H1 (cell line): ENCODE data around the gene EGFLAM. TPM values are rescaled to one million over a fixed set of nuclear protein-coding genes. Genes with fewer than 3 reads are reported as not detected.
A peak's percentile ranks its signal among the peaks of the same experiment; 100 is the strongest.

Source experiments
- CTCF ChIA-PET: fragments of 300-600 bp; sonication (Branson Sonifier 250); formaldehyde crosslinking; loops from one replicate; lab custom pipeline; 2021; ENCODE audit not compliant: partially characterized antibody; lab: Charles Lee
- POLR2A ChIA-PET: fragments of 300-600 bp; sonication (Branson Sonifier 250); formaldehyde crosslinking; loops from one replicate; lab custom pipeline; 2021; ENCODE audit warnings: inconsistent platforms; ENCODE audit not compliant: partially characterized antibody; lab: Charles Lee
- DNase-seq, 2 experiments: peaks; one replicate each; pipeline versions ENCODE4 v3.0.0 to v3.0.0-alpha.2; 2010 to 2022; ENCODE audit warnings: low spot score in 2 of 2, low read depth in 1 of 2, mixed read lengths in 1 of 2
- FAIRE-seq: peaks from 2 replicates; lab custom pipeline; 2011; peaks lifted over from hg19 to GRCh38; lab: Jason Lieb, UNC
- H2AFZ ChIP-seq: 2 replicates; pipeline ENCODE4 v1.8.1; 2012; ENCODE audit warnings: low read length, inconsistent platforms
- H2AK5ac ChIP-seq: 2 replicates; pipeline ENCODE4 v1.6.1; 2013; ENCODE audit warnings: low read depth, low read length
- H2BK120ac ChIP-seq: replicated peaks from 2 replicates; pipeline ENCODE3; 2013; ENCODE audit warnings: low read depth, low read length, inconsistent platforms
- H2BK12ac ChIP-seq: 2 replicates; pipeline ENCODE4 v1.6.1; 2013; ENCODE audit warnings: low read depth, low read length
- H2BK15ac ChIP-seq: 2 replicates; pipeline ENCODE4 v1.6.1; 2013; ENCODE audit warnings: low read length
- H2BK20ac ChIP-seq: 2 replicates; pipeline ENCODE4 v1.6.1; 2013; ENCODE audit warnings: low read length
- H2BK5ac ChIP-seq: 2 replicates; pipeline ENCODE4 v1.6.1; 2013; ENCODE audit warnings: low read depth, low read length
- H3K14ac ChIP-seq: 2 replicates; pipeline ENCODE4 v1.6.1; 2013; ENCODE audit warnings: inconsistent platforms; ENCODE audit not compliant: insufficient read length
- H3K18ac ChIP-seq: 2 replicates; pipeline ENCODE4 v1.6.1; 2013; ENCODE audit warnings: low read length; ENCODE audit errors: extremely low read depth
- H3K23ac ChIP-seq: 2 replicates; pipeline ENCODE4 v1.6.1; 2013; ENCODE audit warnings: inconsistent platforms; ENCODE audit not compliant: insufficient read length
- H3K23me2 ChIP-seq: 2 replicates; pipeline ENCODE4 v1.6.1; 2013; ENCODE audit warnings: low read depth, low read length
- H3K27ac ChIP-seq: 2 replicates; pipeline ENCODE4 v1.6.1; 2011; ENCODE audit warnings: low read depth, low read length, inconsistent platforms
- H3K27me3 ChIP-seq, 4 experiments: replicated peaks in 1 of 4; 1 replicate in 1 of 4; 2 replicates in 3 of 4; pipeline versions ENCODE4 v1.6.1 to v1.8.1; 2011 to 2013; ENCODE audit warnings: low read length in 3 of 4, mild to moderate bottlenecking in 3 of 4, inconsistent platforms in 2 of 4, mixed read lengths in 2 of 4, moderate library complexity in 1 of 4; ENCODE audit not compliant: control insufficient read depth in 3 of 4, insufficient read depth in 3 of 4; ENCODE audit errors: extremely low read depth in 1 of 4
- H3K36me3 ChIP-seq, 4 experiments: 2 replicates each; pipeline versions ENCODE4 v1.6.1 to v1.8.1; 2011 to 2013; ENCODE audit warnings: mild to moderate bottlenecking in 4 of 4, low read length in 3 of 4, moderate library complexity in 2 of 4, control low read depth in 1 of 4, inconsistent platforms in 1 of 4; ENCODE audit not compliant: insufficient read depth in 4 of 4, control insufficient read depth in 2 of 4
- H3K4ac ChIP-seq: replicated peaks from 2 replicates; pipeline ENCODE3; 2013; ENCODE audit warnings: low read length, low read depth, mixed read lengths, inconsistent platforms; ENCODE audit not compliant: insufficient read length
- H3K4me1 ChIP-seq, 4 experiments: replicated peaks in 1 of 4; 1 replicate in 1 of 4; 2 replicates in 3 of 4; pipeline versions ENCODE4 v1.6.1 to v1.8.1; 2011 to 2013; ENCODE audit warnings: low read length in 3 of 4, inconsistent platforms in 2 of 4, mixed read lengths in 1 of 4; ENCODE audit not compliant: insufficient read depth in 4 of 4, control insufficient read depth in 3 of 4
- H3K4me2 ChIP-seq, 2 experiments: 2 replicates each; pipeline versions ENCODE4 v1.6.1 to v1.8.1; 2011 to 2013; ENCODE audit warnings: low read depth in 2 of 2, low read length in 2 of 2, control low read depth in 1 of 2, inconsistent platforms in 1 of 2, mild to moderate bottlenecking in 1 of 2; ENCODE audit not compliant: insufficient read depth in 1 of 2
- H3K4me3 ChIP-seq, 4 experiments: fragments of 200-600, 300-600 bp in 1 of 4; sonication (generic), shearing (Covaris generic), sonication (Bioruptor Twin) in 1 of 4; 2 replicates each; pipeline versions ENCODE4 v1.5.1 to v1.8.1; 2011 to 2016; ENCODE audit warnings: low read length in 4 of 4, low read depth in 3 of 4, control low read depth in 2 of 4, inconsistent platforms in 2 of 4, mild to moderate bottlenecking in 2 of 4, mixed read lengths in 1 of 4, moderate library complexity in 1 of 4; ENCODE audit not compliant: insufficient read depth in 2 of 4; ENCODE audit errors: extremely low read depth in 1 of 4
- H3K56ac ChIP-seq: replicated peaks from 2 replicates; pipeline ENCODE3; 2013; ENCODE audit warnings: low read depth, mild to moderate bottlenecking, mixed read lengths, low read length, inconsistent platforms; ENCODE audit not compliant: insufficient read length
- H3K79me1 ChIP-seq: 2 replicates; pipeline ENCODE4 v1.6.1; 2013; ENCODE audit warnings: low read depth, low read length, control low read depth
- H3K79me2 ChIP-seq, 2 experiments: 2 replicates each; pipeline versions ENCODE4 v1.6.1 to v1.8.1; 2012 to 2013; ENCODE audit warnings: low read length in 2 of 2, mild to moderate bottlenecking in 2 of 2, inconsistent platforms in 1 of 2; ENCODE audit not compliant: insufficient read depth in 2 of 2, control insufficient read depth in 1 of 2
- H3K9ac ChIP-seq, 4 experiments: replicated peaks in 1 of 4; 1 replicate in 1 of 4; 2 replicates in 3 of 4; pipeline versions ENCODE4 v1.6.1 to v1.8.1; 2011 to 2013; ENCODE audit warnings: low read depth in 3 of 4, low read length in 3 of 4, control low read depth in 2 of 4, mild to moderate bottlenecking in 2 of 4, moderate library complexity in 2 of 4, inconsistent platforms in 1 of 4; ENCODE audit errors: extremely low read depth in 1 of 4
- H3K9me3 ChIP-seq, 2 experiments: 2 replicates each; pipeline versions ENCODE4 v1.6.1 to v1.8.1; 2012 to 2013; ENCODE audit warnings: mild to moderate bottlenecking in 2 of 2, moderate library complexity in 2 of 2, control low read depth in 1 of 2, inconsistent platforms in 1 of 2, low read depth in 1 of 2, low read length in 1 of 2, mixed read lengths in 1 of 2; ENCODE audit not compliant: insufficient read depth in 2 of 2
- H4K20me1 ChIP-seq, 2 experiments: replicated peaks in 1 of 2; 2 replicates each; pipeline versions ENCODE3 to v1.8.1; 2011 to 2013; ENCODE audit warnings: inconsistent platforms in 2 of 2, low read length in 2 of 2, mild to moderate bottlenecking in 1 of 2; ENCODE audit not compliant: insufficient read depth in 2 of 2, control insufficient read depth in 1 of 2
- H4K5ac ChIP-seq: 2 replicates; pipeline ENCODE4 v1.6.1; 2013; ENCODE audit warnings: low read length, low read depth, mixed read lengths, inconsistent platforms; ENCODE audit not compliant: insufficient read length
- H4K8ac ChIP-seq: 2 replicates; pipeline ENCODE4 v1.8.0; 2013; ENCODE audit warnings: mild to moderate bottlenecking, moderate library complexity, low read length, inconsistent platforms; ENCODE audit not compliant: insufficient read depth; ENCODE audit errors: extremely low read depth
- H4K91ac ChIP-seq: replicated peaks from 2 replicates; pipeline ENCODE3; 2013; ENCODE audit warnings: low read length, mixed read lengths, inconsistent platforms; ENCODE audit not compliant: insufficient read length
- ASH2L ChIP-seq: fragments of 200-600, 300-600 bp; sonication (generic); IDR thresholded peaks from one replicate; pipeline ENCODE4 v1.7.1; 2017; ENCODE audit warnings: low read length
- CEBPB ChIP-seq: IDR thresholded peaks from 2 replicates; pipeline ENCODE4 v1.6.1; 2012; ENCODE audit warnings: low read depth, low read length
- CTBP2 ChIP-seq: IDR thresholded peaks from 2 replicates; pipeline ENCODE4 v1.7.0; 2011; ENCODE audit warnings: borderline replicate concordance, mild to moderate bottlenecking, moderate library complexity, mixed read lengths, low read length; ENCODE audit not compliant: insufficient read depth, insufficient read length
- EP300 ChIP-seq, 2 experiments: IDR thresholded peaks; 1 replicate in 1 of 2; 2 replicates in 1 of 2; pipeline ENCODE4 v1.6.1; 2011 to 2012; ENCODE audit warnings: low read depth in 2 of 2, low read length in 2 of 2, mild to moderate bottlenecking in 2 of 2, borderline replicate concordance in 1 of 2, inconsistent platforms in 1 of 2, moderate library complexity in 1 of 2
- EZH2 ChIP-seq: fragments of 200-600 bp; sonication (generic); IDR thresholded peaks from 2 replicates; pipeline ENCODE4 v1.7.1; 2012; ENCODE audit warnings: low read depth, mild to moderate bottlenecking, moderate library complexity, low read length, inconsistent platforms; ENCODE audit not compliant: severe bottlenecking
- GTF2F1 ChIP-seq: IDR thresholded peaks from 2 replicates; pipeline ENCODE4 v1.6.1; 2012; ENCODE audit warnings: low read depth, low read length, improper control_type of control experiment, borderline replicate concordance
- JUN ChIP-seq: IDR thresholded peaks from 2 replicates; pipeline ENCODE4 v1.6.1; 2011; ENCODE audit warnings: low read depth, mild to moderate bottlenecking, improper control_type of control experiment, low read length
- JUND ChIP-seq: IDR thresholded peaks from 2 replicates; pipeline ENCODE4 v1.6.1; 2011; ENCODE audit warnings: mild to moderate bottlenecking, improper control_type of control experiment, low read length
- RXRA ChIP-seq: IDR thresholded peaks from 2 replicates; pipeline ENCODE4 v1.6.1; 2011; ENCODE audit warnings: low read depth, mild to moderate bottlenecking, low read length, moderate library complexity; ENCODE audit not compliant: insufficient read depth
- SIN3A ChIP-seq, 2 experiments: IDR thresholded peaks in 1 of 2; conservative IDR thresholded peaks in 1 of 2; 2 replicates each; pipeline ENCODE4 v1.6.1; 2011 to 2012; ENCODE audit warnings: low read length in 2 of 2, improper control_type of control experiment in 1 of 2, low read depth in 1 of 2, mild to moderate bottlenecking in 1 of 2
- SP2 ChIP-seq: IDR thresholded peaks from 2 replicates; pipeline ENCODE4 v1.6.1; 2012; ENCODE audit warnings: mild to moderate bottlenecking, low read length, inconsistent platforms
- TAF7 ChIP-seq: optimal IDR thresholded peaks from 2 replicates; pipeline ENCODE3; 2011; ENCODE audit warnings: low read depth, mild to moderate bottlenecking, inconsistent platforms, low read length, moderate library complexity, borderline replicate concordance
- WGBS, 2 experiments: shearing (Covaris generic) in 1 of 2; methylation state at CpG; one replicate each; pipeline versions ENCODE4 v1.1.6 to v1.1.7; 2013 to 2015; ENCODE audit warnings: low lambda C conversion rate in 2 of 2, mixed read lengths in 2 of 2, inconsistent platforms in 1 of 2, low coverage in 1 of 2, missing lambda C conversion rate in 1 of 2; ENCODE audit not compliant: insufficient replicate concordance in 2 of 2, insufficient coverage in 1 of 2, insufficient read length in 1 of 2; ENCODE audit errors: extremely low coverage in 1 of 2, missing lambda C conversion rate in 1 of 2; 5-methylcytosine and 5-hydroxymethylcytosine counted together
- polyA plus RNA-seq, 7 experiments: library from polyadenylated mRNA; depleted of rRNA in 3 of 7; stranded (reverse) in 5 of 7; unstranded in 2 of 7; fragments of >200 nt in 5 of 7; fragments of 200-250 nt in 2 of 7; gene quantifications; 1 replicate in 5 of 7; 2 replicates in 1 of 7; 4 replicates in 1 of 7; pipeline versions ENCODE4 v1.2.1 to v1.2.3, GENCODE V29; 2011 to 2013; ENCODE audit warnings: missing spikeins in 2 of 7, mixed read lengths in 2 of 7
- total RNA-seq: library from RNA; stranded (reverse); fragmentation: NEBNext Ultra II Directional; extraction: Animal tissue kit (Norgen Biotek cat#: 25700); gene quantifications from 2 replicates; pipeline ENCODE4 v1.2.1, GENCODE V29; 2021

Gene EGFLAM
- total and polyA plus RNA-seq, 2 of the 8 experiments (the other 6 are each of a cell fraction or from before 2014, with no cell fraction given): 0.20 to 0.24 TPM

DNA sequence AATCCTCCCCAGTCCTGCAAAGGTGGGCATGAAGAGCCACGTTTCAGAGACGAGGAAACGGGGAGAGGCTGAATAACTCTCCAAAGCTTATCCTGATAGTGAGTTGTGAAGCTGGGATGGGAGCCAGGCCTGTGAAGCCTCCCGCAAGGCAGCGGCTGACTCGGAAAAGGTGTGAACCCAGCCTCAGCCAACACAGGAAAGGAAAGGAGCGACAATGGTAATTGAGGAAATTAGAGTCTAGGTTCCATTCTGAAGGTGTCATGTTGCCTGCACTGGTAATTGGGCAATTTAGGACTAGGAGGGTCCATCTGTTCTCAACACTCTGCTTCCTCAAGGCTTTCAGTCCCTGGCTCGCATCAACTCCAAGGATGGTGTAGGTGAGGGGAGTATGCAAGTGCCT, 214.6 kb downstream of the EGFLAM start:
- FAIRE-seq (no peak), DNase-seq (no peak)
- Histone ChIP-seq H3K23me2 (no peaks in the 10 kb centered on the region), H3K56ac (no peak overlapping the region), H3K9me3 (no peaks in the 10 kb centered on the region), H3K4me1 (peaks cover 0 to 5% (median under 1%) of the 10 kb centered on the region in 4 experiments; a peak in 2 of 7 replicates), H2BK12ac (no peak overlapping the region), H3K79me1 (no peaks in the 10 kb centered on the region), H4K8ac (no peak overlapping the region), H4K91ac (no peak overlapping the region), H2BK5ac (no peak overlapping the region), H2BK20ac (no peak overlapping the region), H3K27me3 (no peaks in the 10 kb centered on the region), H3K4me3 (no peak overlapping the region), H3K23ac (no peak overlapping the region), H2AK5ac (no peak overlapping the region), H3K14ac (no peak overlapping the region), H3K18ac (0 out of 2 replicates have a peak overlapping the region, but pooled peaks have one; percentile 13), H4K5ac (no peak overlapping the region), H3K4ac (no peak overlapping the region), H2BK15ac (no peak overlapping the region), H3K79me2 (no peaks in the 10 kb centered on the region), H4K20me1 (no peaks in the 10 kb centered on the region), H3K9ac (no peak overlapping the region), H2BK120ac (no peak overlapping the region), H2AFZ (no peak overlapping the region), H3K27ac (no peak overlapping the region)
- ChIA-PET CTCF (interaction anchor here (1.0 to 1.8 kb wide), 4 partner anchors 10 to 369 kb away, joined by 3 to 5 read pairs (median 4); no protein-coding TSS in a partner anchor), POLR2A (no interaction called here)
- 85% methylated on average over 8 of the region's 8 CpGs; no CpG with 5 or more reads in 1 of the 2 experiments for WGBS, 2 experiments
- TF ChIP-seq SIN3A (conservative IDR thresholded peaks at IDR 0.05 in 1 of 2, IDR thresholded peaks at IDR 0.05 in 1 of 2; ENCODE audit: low read depth in 1 of 2, low read length in 2 of 2): no peak
- no peak for TF ChIP-seq CEBPB
- no peak for TF ChIP-seq JUN
- no peak for TF ChIP-seq SP2
- TF ChIP-seq EZH2: no peak
- no peak for TF ChIP-seq TAF7
- TF ChIP-seq RXRA: no peak
- TF ChIP-seq GTF2F1: no peak
- no peak for TF ChIP-seq CTBP2
- TF ChIP-seq EP300 (IDR thresholded peaks at IDR 0.05; ENCODE audit: borderline replicate concordance in 1 of 2, low read depth in 2 of 2, low read length in 2 of 2): no peak
- TF ChIP-seq JUND: no peak
- no peak for TF ChIP-seq ASH2L
- TF ChIP-seq, all 59 proteins: peak for 0
- Histone ChIP-seq H3K36me3 (no peaks in the 10 kb centered on the region), H3K4me2 (no peak overlapping the region)
